HepG2 (cell line): ENCODE measurements around the gene IRAK2. TPM values are rescaled to one million over a fixed set of nuclear protein-coding genes. Genes with fewer than 3 reads are reported as not detected.
A peak's percentile ranks its signal among the peaks of the same experiment; 100 is the strongest.

ENCODE experiments used
- AHDC1 ChIP-seq: sonication (generic); formaldehyde crosslinking; IDR thresholded peaks from 2 replicates; pipeline ENCODE4 v1.5.1; 2020; ENCODE audit warnings: mild to moderate bottlenecking, missing genetic modification reagents, borderline replicate concordance
- AKNA ChIP-seq: sonication (generic); formaldehyde crosslinking; IDR thresholded peaks from 2 replicates; pipeline ENCODE4 v1.4.0; 2020; ENCODE audit warnings: missing genetic modification reagents, borderline replicate concordance
- CREM ChIP-seq, 2 experiments: sonication (generic) in 1 of 2; formaldehyde crosslinking in 1 of 2; IDR thresholded peaks; 2 replicates each; pipeline versions ENCODE4 v1.4.0 to v1.6.1; 2016 to 2020; ENCODE audit warnings: antibody characterized with exemption in 1 of 2, mild to moderate bottlenecking in 1 of 2, missing genetic modification reagents in 1 of 2
- DNMT3B ChIP-seq: conservative IDR thresholded peaks from 2 replicates; pipeline ENCODE4 v1.6.1; 2016; ENCODE audit warnings: missing biosample characterization, control low read depth
- GATA4 ChIP-seq: sonication (generic); IDR thresholded peaks from 2 replicates; pipeline ENCODE4 v1.6.1; 2016; ENCODE audit warnings: antibody characterized with exemption, low read depth, borderline replicate concordance
- IRF2 ChIP-seq: IDR thresholded peaks from 2 replicates; pipeline ENCODE4 v1.6.1; 2018; ENCODE audit warnings: missing genetic modification reagents, missing compliant biosample characterization
- NFKBIZ ChIP-seq: IDR thresholded peaks from 2 replicates; pipeline ENCODE4 v1.6.1; 2018; ENCODE audit warnings: missing genetic modification reagents, missing compliant biosample characterization
- WIZ ChIP-seq: sonication (generic); formaldehyde crosslinking; IDR thresholded peaks from 2 replicates; pipeline ENCODE4 v1.5.1; 2020; ENCODE audit warnings: mild to moderate bottlenecking, missing genetic modification reagents
- ZNF18 ChIP-seq: sonication (generic); formaldehyde crosslinking; IDR thresholded peaks from 2 replicates; pipeline ENCODE4 v1.8.0; 2022; ENCODE audit warnings: mild to moderate bottlenecking, missing genetic modification reagents; ENCODE audit not compliant: insufficient replicate concordance
- ZNF30 ChIP-seq: sonication (generic); formaldehyde crosslinking; IDR thresholded peaks from 2 replicates; pipeline ENCODE4 v1.5.0; 2020; ENCODE audit warnings: mild to moderate bottlenecking, missing genetic modification reagents
- polyA plus RNA-seq, 8 experiments: library from polyadenylated mRNA; depleted of rRNA in 3 of 8; stranded (reverse) in 7 of 8; unstranded in 1 of 8; fragments of >200 nt; fragmentation: Illumina TruSeq in 4 of 8; extraction: Trizol in 4 of 8; gene quantifications; 2 replicates each; pipeline versions ENCODE4 v1.2.1 to v1.2.3, GENCODE V29; 2011 to 2016; ENCODE audit warnings: low read depth in 4 of 8, missing spikeins in 1 of 8, mixed read lengths in 1 of 8; ENCODE audit not compliant: insufficient read depth in 1 of 8
- total RNA-seq, 5 experiments: library from RNA; depleted of rRNA; stranded (reverse); fragments of >200 nt; fragmentation: Illumina TruSeq; extraction: Trizol; gene quantifications; 2 replicates each; pipeline ENCODE4 v1.2.3, GENCODE V29; 2016; ENCODE audit warnings: low read depth in 1 of 5

Gene IRAK2
- total and polyA plus RNA-seq, 2 of the 13 experiments (the other 11 are each of a cell fraction or from before 2014, with no cell fraction given) = 13.1 to 23.3 TPM

GRCh38 chr3:10292505-10293419 is 128.0 kb downstream of the IRAK2 start, which contains the start of gene GHRL (continued):
- TF ChIP-seq AKNA (CRISPR knock-in tag) = no peak
- no peak for TF ChIP-seq DNMT3B (CRISPR knock-in tag)
- peak; percentile 44; the same call in 1 of the 2 replicates for TF ChIP-seq IRF2
- peak; percentile 88; the same call in 1 of the 2 replicates for TF ChIP-seq GATA4
- no peak for TF ChIP-seq ZNF18 (CRISPR knock-in tag)
- TF ChIP-seq NFKBIZ = no peak
- no peak for TF ChIP-seq ZNF30 (CRISPR knock-in tag)
- TF ChIP-seq WIZ (CRISPR knock-in tag) = no peak
- TF ChIP-seq CREM (IDR thresholded peaks at IDR 0.05) = no peak; the same call in 1 of the 2 replicates
- TF ChIP-seq CREM (CRISPR knock-in tag; IDR thresholded peaks at IDR 0.05) = no peak
- TF ChIP-seq AHDC1 = peak; percentile 79
